T-cell (primary cell): Measurements from ENCODE around the gene CLIP2. TPM values are rescaled to one million over a fixed set of nuclear protein-coding genes. Genes with fewer than 3 reads are reported as not detected.
"Not testable (repeated sequence)": the region's sequence is repeated elsewhere in the genome, so short reads cannot be mapped to it uniquely, and the experiment has no call there.

Experiments used
- ATAC-seq, 4 experiments: fragments of 200-7000 bp in 3 of 4; fragments of 150-1000 bp in 1 of 4; cut with Tn5 transposase; replicated peaks in 1 of 4; 1 replicate in 3 of 4; 2 replicates in 1 of 4; pipeline ENCODE4 v1.10.0; 2021; ENCODE audit warnings: moderate library complexity in 3 of 4, mild to moderate bottlenecking in 2 of 4, moderate number of reproducible peaks in 1 of 4
- CTCF ChIA-PET, 2 donors: fragments of 300-600 bp; sonication (Branson Sonifier 250); formaldehyde crosslinking; loops; one replicate each; lab custom pipeline; 2022; ENCODE audit warnings: antibody characterized with exemption in 2 of 2; lab: Charles Lee
- POLR2A ChIA-PET, 2 donors: fragments of 300-600 bp; sonication (Branson Sonifier 250); formaldehyde crosslinking; loops; one replicate each; lab custom pipeline; 2022; ENCODE audit warnings: antibody characterized with exemption in 2 of 2; lab: Charles Lee
- DNase-seq, 35 experiments: peaks; one replicate each; pipeline versions ENCODE4 v3.0.0 to v3.0.0-alpha.2; 2013 to 2023
- H3K27ac ChIP-seq: one replicate; pipeline ENCODE4 v1.5.1; 2013; ENCODE audit warnings: low read length
- H3K27me3 ChIP-seq, 2 experiments: replicated peaks in 1 of 2; 1 replicate in 1 of 2; 2 replicates in 1 of 2; pipeline versions ENCODE4 v1.6.1 to v1.7.0; 2013; ENCODE audit warnings: low read length in 1 of 2, mixed read lengths in 1 of 2; ENCODE audit not compliant: control insufficient read depth in 2 of 2, insufficient read depth in 2 of 2; ENCODE audit errors: extremely low read depth in 1 of 2
- H3K36me3 ChIP-seq, 2 donors: 1 replicate in 1 of 2; 2 replicates in 1 of 2; pipeline versions ENCODE4 v1.6.1 to v1.7.0; 2013; ENCODE audit warnings: low read length in 1 of 2; ENCODE audit not compliant: control insufficient read depth in 2 of 2, insufficient read depth in 1 of 2; ENCODE audit errors: extremely low read depth in 1 of 2
- H3K4me1 ChIP-seq, 2 experiments: 1 replicate in 1 of 2; 2 replicates in 1 of 2; pipeline versions ENCODE4 v1.6.1 to v1.7.0; 2013; ENCODE audit warnings: low read length in 2 of 2, mixed read lengths in 1 of 2; ENCODE audit not compliant: insufficient read depth in 2 of 2, control insufficient read depth in 1 of 2; ENCODE audit errors: extremely low read depth in 1 of 2
- H3K4me3 ChIP-seq, 2 donors: 1 replicate in 1 of 2; 2 replicates in 1 of 2; pipeline versions ENCODE4 v1.5.1 to v1.7.0; 2013; ENCODE audit warnings: mild to moderate bottlenecking in 2 of 2, low read length in 1 of 2, moderate library complexity in 1 of 2; ENCODE audit not compliant: control insufficient read depth in 1 of 2; ENCODE audit errors: extremely low read depth in 1 of 2
- H3K9me3 ChIP-seq: 2 replicates; pipeline ENCODE4 v1.7.0; 2013
- H3K27ac Mint-ChIP-seq, 2 donors: one replicate each; pipeline ENCODE4 v1.8.0; 2020 to 2021; ENCODE audit warnings: mild to moderate bottlenecking in 2 of 2, mixed read lengths in 2 of 2
- H3K27me3 Mint-ChIP-seq, 2 donors: one replicate each; pipeline ENCODE4 v1.8.0; 2021 to 2022; ENCODE audit warnings: mixed read lengths in 2 of 2
- H3K36me3 Mint-ChIP-seq: one replicate; pipeline ENCODE4 v1.8.0; 2021; ENCODE audit warnings: mixed read lengths
- H3K4me1 Mint-ChIP-seq, 3 donors: one replicate each; pipeline ENCODE4 v1.8.0; 2020 to 2022; ENCODE audit warnings: mixed read lengths in 3 of 3, mild to moderate bottlenecking in 1 of 3
- H3K4me3 Mint-ChIP-seq, 3 donors: one replicate each; pipeline ENCODE4 v1.8.0; 2020 to 2022; ENCODE audit warnings: mild to moderate bottlenecking in 3 of 3, mixed read lengths in 3 of 3, moderate library complexity in 3 of 3
- H3K9me3 Mint-ChIP-seq, 3 donors: one replicate each; pipeline ENCODE4 v1.8.0; 2020 to 2022; ENCODE audit warnings: mixed read lengths in 3 of 3
- WGBS: methylation state at CpG from one replicate; pipeline ENCODE4 v1.1.5; 2013; ENCODE audit warnings: missing lambda C conversion rate; ENCODE audit not compliant: insufficient coverage; 5-methylcytosine and 5-hydroxymethylcytosine counted together
- total RNA-seq, 35 experiments: library from RNA in 6 of 35; stranded (reverse) in 6 of 35; fragments of 120-200 nt in 1 of 35; gene quantifications; one replicate each; pipeline versions ENCODE4 v1.2.1 to v1.2.4 and lab custom pipeline; 2013 to 2026

CLIP2 gene
- total RNA-seq, 5 donors from 2014 or later (not counting 1 experiment from before 2014, with no cell fraction given): 3.1 to 8.5 (median 6.3) TPM

DNA sequence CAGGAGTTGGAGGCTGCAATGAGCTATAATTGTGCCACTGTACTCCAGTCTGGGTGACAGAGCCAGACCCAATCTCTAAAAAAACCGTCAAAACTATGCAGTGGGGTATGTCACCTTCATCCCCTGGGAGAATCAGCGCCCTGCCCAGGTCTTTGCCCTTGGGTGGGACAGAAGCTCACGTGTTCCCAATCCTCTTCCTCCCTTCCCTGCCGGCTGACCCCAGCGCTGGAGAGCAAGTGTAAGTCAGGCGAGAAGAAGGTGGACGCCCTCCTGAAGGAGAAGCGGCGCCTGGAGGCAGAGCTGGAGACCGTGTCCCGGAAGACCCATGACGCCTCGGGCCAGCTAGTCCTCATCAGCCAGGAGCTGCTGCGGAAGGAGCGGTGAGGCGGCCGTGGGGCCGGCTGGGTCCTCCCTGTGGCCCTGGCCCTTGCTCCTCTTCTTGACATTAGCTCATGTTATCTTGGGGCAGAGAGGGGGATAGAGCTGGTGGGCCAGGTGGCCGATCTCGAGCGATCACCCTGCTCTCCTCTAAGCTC is 99.7 kb downstream of the CLIP2 start:
- no peaks in the 10 kb centered on the region for H3K27me3 Mint-ChIP-seq
- no peak overlapping the region for H3K27ac Mint-ChIP-seq
- POLR2A ChIA-PET: no interaction called here
- WGBS: 88% methylated on average over 13 of the region's 21 CpGs
- no peaks in the 10 kb centered on the region for H3K9me3 ChIP-seq
- CTCF ChIA-PET: interaction anchor here in 1 of 2 donors (0.5 kb wide), 1 partner anchor 18 kb away, joined by 3 read pairs; no protein-coding TSS in a partner anchor
- no peaks in the 10 kb centered on the region for H3K36me3 Mint-ChIP-seq
- H3K27me3 ChIP-seq: no peaks in the 10 kb centered on the region
- no peak overlapping the region for H3K4me3 Mint-ChIP-seq
- H3K9me3 Mint-ChIP-seq: no peaks in the 10 kb centered on the region
- DNase-seq: no peak
- no peak overlapping the region for H3K27ac ChIP-seq
- H3K4me3 ChIP-seq: no peak overlapping the region
- no peaks in the 10 kb centered on the region for H3K36me3 ChIP-seq
- ATAC-seq: no peak
- H3K4me1 ChIP-seq: no peaks in the 10 kb centered on the region
- H3K4me1 Mint-ChIP-seq: no peaks in the 10 kb centered on the region

- ATAC-seq, H3K4me3 ChIP-seq, H3K9me3 ChIP-seq, H3K4me1 Mint-ChIP-seq, H3K36me3 ChIP-seq, H3K4me3 Mint-ChIP-seq, H3K27ac ChIP-seq, H3K9me3 Mint-ChIP-seq, DNase-seq, POLR2A ChIA-PET, H3K4me1 ChIP-seq, H3K27ac Mint-ChIP-seq, H3K27me3 Mint-ChIP-seq, H3K27me3 ChIP-seq, H3K36me3 Mint-ChIP-seq: not testable (repeated sequence)
- 97% methylated on average over 5 of the region's 6 CpGs for WGBS
- CTCF ChIA-PET: interaction anchor here in 1 of 2 donors (0.6 kb wide), 1 partner anchor 179 kb away, joined by 3 read pairs; no protein-coding TSS in a partner anchor
Measured at GRCh38 chr7:74393722-74394121, 104.5 kb downstream of the CLIP2 start.

GRCh38 chr7:74394601-74395000 is 105.4 kb downstream of the CLIP2 start:
- H3K27me3 Mint-ChIP-seq, H3K4me3 ChIP-seq, H3K9me3 ChIP-seq, H3K9me3 Mint-ChIP-seq, POLR2A ChIA-PET, H3K27ac ChIP-seq, H3K4me3 Mint-ChIP-seq, ATAC-seq, H3K27me3 ChIP-seq, H3K4me1 Mint-ChIP-seq, H3K4me1 ChIP-seq, H3K36me3 Mint-ChIP-seq, H3K27ac Mint-ChIP-seq, H3K36me3 ChIP-seq, DNase-seq: not testable (repeated sequence)
- WGBS: 100% methylated on average over 1 of the region's 3 CpGs
- CTCF ChIA-PET: interaction anchor here in 1 of 2 donors (0.6 kb wide), 1 partner anchor 8 kb away, joined by 11 read pairs; no protein-coding TSS in a partner anchor

DNA sequence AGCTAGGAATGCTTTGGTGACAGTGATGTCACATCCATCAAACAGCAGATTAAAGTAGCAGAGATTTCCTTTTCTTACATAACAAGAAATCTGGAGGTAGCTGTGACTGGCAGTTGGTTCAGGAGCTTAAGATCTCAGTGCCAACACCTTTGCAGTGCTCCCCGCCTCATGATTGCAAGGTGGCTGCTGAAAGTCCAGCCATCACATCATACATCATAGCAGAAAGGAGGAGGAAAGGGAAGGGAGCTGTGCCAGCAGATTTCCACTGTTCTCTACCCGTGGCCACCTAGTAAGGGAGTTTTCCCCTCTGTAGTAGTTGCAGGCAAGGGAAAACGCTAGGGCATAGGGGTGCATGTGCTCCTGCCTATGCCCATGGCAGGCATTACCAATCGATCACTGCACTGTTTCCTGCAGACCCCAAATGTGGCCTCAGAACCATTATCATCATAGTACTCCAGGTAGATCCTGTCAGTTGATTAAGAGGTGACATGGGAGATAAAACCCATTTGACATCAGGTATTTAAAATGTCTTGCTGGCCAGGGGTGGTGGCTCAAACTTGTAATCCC is 106.6 kb downstream of the CLIP2 start:
- peaks cover 6% of the 10 kb centered on the region for H3K36me3 Mint-ChIP-seq
- H3K27ac ChIP-seq: no peak overlapping the region
- ATAC-seq (no peak), DNase-seq (no peak)
- no CpG with 5 or more reads among the region's 4 CpGs for WGBS
- POLR2A ChIA-PET: no interaction called here
- no peaks in the 10 kb centered on the region for H3K9me3 ChIP-seq
- no peak overlapping the region for H3K27ac Mint-ChIP-seq
- H3K4me3 Mint-ChIP-seq: no peak overlapping the region
- CTCF ChIA-PET: interaction anchor here in 1 of 2 donors (0.6 kb wide), 1 partner anchor 90 kb away, joined by 3 read pairs; no protein-coding TSS in a partner anchor
- no peaks in the 10 kb centered on the region for H3K36me3 ChIP-seq
- H3K27me3 Mint-ChIP-seq: no peaks in the 10 kb centered on the region
- H3K4me1 ChIP-seq: no peaks in the 10 kb centered on the region
- H3K27me3 ChIP-seq: peaks cover 0 to 6% of the 10 kb centered on the region in 2 experiments
- H3K9me3 Mint-ChIP-seq: no peaks in the 10 kb centered on the region
- H3K4me3 ChIP-seq: no peak overlapping the region
- H3K4me1 Mint-ChIP-seq: no peaks in the 10 kb centered on the region

DNA sequence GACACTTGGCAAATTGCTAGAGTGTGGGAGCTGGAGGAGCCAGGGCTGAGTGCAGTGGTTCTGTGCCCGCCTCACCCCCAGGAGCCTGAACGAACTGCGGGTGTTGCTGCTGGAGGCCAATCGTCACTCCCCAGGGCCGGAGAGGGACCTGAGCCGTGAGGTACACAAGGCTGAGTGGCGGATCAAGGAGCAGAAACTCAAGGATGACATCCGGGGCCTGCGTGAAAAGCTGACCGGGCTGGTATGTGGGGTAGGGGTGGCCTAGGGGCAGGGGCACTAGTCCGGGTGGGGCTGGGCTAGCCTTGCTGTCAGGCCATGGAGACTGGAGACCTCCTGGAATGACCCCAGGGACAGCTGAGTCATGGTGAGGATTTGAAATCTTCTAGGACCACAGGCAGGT is 107.8 kb downstream of the CLIP2 start:
- peaks cover 0 to 6% of the 10 kb centered on the region in 2 experiments for H3K27me3 ChIP-seq
- no peak for ATAC-seq
- peaks cover 0 to 2% of the 10 kb centered on the region in 2 experiments for H3K4me1 ChIP-seq
- no peaks in the 10 kb centered on the region for H3K9me3 Mint-ChIP-seq
- H3K27ac ChIP-seq: no peak overlapping the region
- WGBS: 90% methylated on average over 10 of the region's 11 CpGs
- no peak overlapping the region for H3K27ac Mint-ChIP-seq
- no peak overlapping the region for H3K4me3 Mint-ChIP-seq
- POLR2A ChIA-PET: no interaction called here
- H3K4me3 ChIP-seq: no peak overlapping the region
- H3K4me1 Mint-ChIP-seq: peaks cover 0 to 2% (median 0%) of the 10 kb centered on the region in 3 donors
- CTCF ChIA-PET: interaction anchor here in 1 of 2 donors (0.7 kb wide), 1 partner anchor 186 kb away, joined by 8 read pairs; no protein-coding TSS in a partner anchor
- peaks cover 6% of the 10 kb centered on the region for H3K36me3 Mint-ChIP-seq
- no peaks in the 10 kb centered on the region for H3K36me3 ChIP-seq
- H3K27me3 Mint-ChIP-seq: no peaks in the 10 kb centered on the region
- DNase-seq: no peak
- H3K9me3 ChIP-seq: no peaks in the 10 kb centered on the region

DNA sequence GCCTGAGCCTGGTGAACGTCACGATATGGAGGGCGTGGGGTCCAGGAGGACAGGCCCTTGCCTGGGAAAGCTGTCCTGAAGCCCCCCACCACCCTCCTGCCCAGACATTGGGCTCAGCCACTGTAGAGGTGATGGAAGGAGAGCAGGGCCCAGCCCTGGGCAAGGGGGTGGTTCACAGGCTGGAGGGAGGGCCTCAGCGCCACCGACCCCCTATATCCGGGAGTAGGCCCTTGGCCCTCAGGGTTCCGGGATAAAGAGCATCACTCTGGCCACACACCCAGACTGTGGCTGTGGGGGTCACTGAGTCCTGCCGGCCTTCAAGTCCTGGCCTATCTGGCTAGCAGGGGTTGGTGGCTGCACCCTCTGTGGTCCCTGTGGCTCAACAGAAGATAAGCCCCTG is 109.2 kb downstream of the CLIP2 start:
- H3K9me3 Mint-ChIP-seq: no peaks in the 10 kb centered on the region
- no peaks in the 10 kb centered on the region for H3K9me3 ChIP-seq
- no peaks in the 10 kb centered on the region for H3K36me3 ChIP-seq
- no peaks in the 10 kb centered on the region for H3K27me3 Mint-ChIP-seq
- ATAC-seq (no peak), DNase-seq (no peak)
- H3K4me3 ChIP-seq: no peak overlapping the region
- H3K36me3 Mint-ChIP-seq: peaks cover 6% of the 10 kb centered on the region
- H3K27ac ChIP-seq: no peak overlapping the region
- ChIA-PET CTCF (interaction anchor here in 1 of 2 donors (0.8 kb wide), 1 partner anchor 192 kb away, joined by 3 read pairs; no protein-coding TSS in a partner anchor), POLR2A (no interaction called here)
- no peak overlapping the region for H3K27ac Mint-ChIP-seq
- peaks cover 0 to 2% of the 10 kb centered on the region in 2 experiments for H3K4me1 ChIP-seq
- 93% methylated on average over 4 of the region's 8 CpGs for WGBS
- H3K4me1 Mint-ChIP-seq: peaks cover 0 to 2% (median 0%) of the 10 kb centered on the region in 3 donors
- no peak overlapping the region for H3K4me3 Mint-ChIP-seq
- peaks cover 0 to 6% of the 10 kb centered on the region in 2 experiments for H3K27me3 ChIP-seq
